ENCODE data around the gene TMEM175.

The TMEM175 gene

GRCh38 chr4:900073-900472 is 32.2 kb upstream of the TMEM175 start:
- Histone ChIP-seq H3K9me3 (ENCODE audit: control insufficient read depth, low read depth, low read length) (no peaks in the 10 kb centered on the region), H3K4me3 (ENCODE audit: low read length) (no peak overlapping the region), H3K36me3 (ENCODE audit: control insufficient read depth, low read depth, low read length) (peaks cover 2% of the 10 kb centered on the region), H3K27me3 (ENCODE audit: control insufficient read depth, insufficient read depth, low read length) (no peaks in the 10 kb centered on the region), H3K4me1 (ENCODE audit: control insufficient read depth, low read depth, low read length) (no peaks in the 10 kb centered on the region), H3K9ac (ENCODE audit: low read length) (no peak overlapping the region), H3K27ac (ENCODE audit: low read length) (no peak overlapping the region)

GRCh38 chr4:900721-901120 is 31.5 kb upstream of the TMEM175 start:
- Histone ChIP-seq H3K9ac (ENCODE audit: low read length) (no peak overlapping the region), H3K4me1 (ENCODE audit: control insufficient read depth, low read depth, low read length) (no peaks in the 10 kb centered on the region), H3K36me3 (ENCODE audit: control insufficient read depth, low read depth, low read length) (peaks cover 2% of the 10 kb centered on the region), H3K4me3 (ENCODE audit: low read length) (no peak overlapping the region), H3K9me3 (ENCODE audit: control insufficient read depth, low read depth, low read length) (no peaks in the 10 kb centered on the region), H3K27me3 (ENCODE audit: control insufficient read depth, insufficient read depth, low read length) (no peaks in the 10 kb centered on the region), H3K27ac (ENCODE audit: low read length) (no peak overlapping the region)

GRCh38 chr4:901192-901910 is 30.9 kb upstream of the TMEM175 start:
- Histone ChIP-seq H3K27me3 (ENCODE audit: control insufficient read depth, insufficient read depth, low read length) (no peaks in the 10 kb centered on the region), H3K4me3 (ENCODE audit: low read length) (no peak overlapping the region), H3K4me1 (ENCODE audit: control insufficient read depth, low read depth, low read length) (no peaks in the 10 kb centered on the region), H3K9ac (ENCODE audit: low read length) (no peak overlapping the region), H3K9me3 (ENCODE audit: control insufficient read depth, low read depth, low read length) (no peaks in the 10 kb centered on the region), H3K36me3 (ENCODE audit: control insufficient read depth, low read depth, low read length) (peaks cover 2% of the 10 kb centered on the region), H3K27ac (ENCODE audit: low read length) (no peak overlapping the region)

GRCh38 chr4:903066-904046 is 28.9 kb upstream of the TMEM175 start:
- Histone ChIP-seq H3K9ac (ENCODE audit: low read length) (no peak overlapping the region), H3K27ac (ENCODE audit: low read length) (no peak overlapping the region), H3K27me3 (ENCODE audit: control insufficient read depth, insufficient read depth, low read length) (no peaks in the 10 kb centered on the region), H3K4me1 (ENCODE audit: control insufficient read depth, low read depth, low read length) (no peaks in the 10 kb centered on the region), H3K36me3 (ENCODE audit: control insufficient read depth, low read depth, low read length) (no peaks in the 10 kb centered on the region), H3K4me3 (ENCODE audit: low read length) (no peak overlapping the region), H3K9me3 (ENCODE audit: control insufficient read depth, low read depth, low read length) (no peaks in the 10 kb centered on the region)

- no peak overlapping the region for H3K27ac ChIP-seq (ENCODE audit: low read length)
- no peaks in the 10 kb centered on the region for H3K27me3 ChIP-seq (ENCODE audit: control insufficient read depth, insufficient read depth, low read length)
- no peak overlapping the region for H3K9ac ChIP-seq (ENCODE audit: low read length)
- no peak overlapping the region for H3K4me3 ChIP-seq (ENCODE audit: low read length)
- H3K9me3 ChIP-seq (ENCODE audit: control insufficient read depth, low read depth, low read length) = no peaks in the 10 kb centered on the region
- no peaks in the 10 kb centered on the region for H3K4me1 ChIP-seq (ENCODE audit: control insufficient read depth, low read depth, low read length)
- H3K36me3 ChIP-seq (ENCODE audit: control insufficient read depth, low read depth, low read length) = no peaks in the 10 kb centered on the region
Observed at GRCh38 chr4:905485-906338, 26.5 kb upstream of the TMEM175 start.

GRCh38 chr4:906339-907102 is 25.7 kb upstream of the TMEM175 start:
- Histone ChIP-seq H3K36me3 (ENCODE audit: control insufficient read depth, low read depth, low read length) (peaks cover 4% of the 10 kb centered on the region), H3K4me1 (ENCODE audit: control insufficient read depth, low read depth, low read length) (no peaks in the 10 kb centered on the region), H3K27ac (ENCODE audit: low read length) (no peak overlapping the region), H3K4me3 (ENCODE audit: low read length) (no peak overlapping the region), H3K27me3 (ENCODE audit: control insufficient read depth, insufficient read depth, low read length) (no peaks in the 10 kb centered on the region), H3K9me3 (ENCODE audit: control insufficient read depth, low read depth, low read length) (no peaks in the 10 kb centered on the region), H3K9ac (ENCODE audit: low read length) (no peak overlapping the region)

GRCh38 chr4:907103-907400 is 25.2 kb upstream of the TMEM175 start:
- Histone ChIP-seq H3K36me3 (ENCODE audit: control insufficient read depth, low read depth, low read length) (peaks cover 4% of the 10 kb centered on the region), H3K27ac (ENCODE audit: low read length) (no peak overlapping the region), H3K4me1 (ENCODE audit: control insufficient read depth, low read depth, low read length) (no peaks in the 10 kb centered on the region), H3K9ac (ENCODE audit: low read length) (no peak overlapping the region), H3K27me3 (ENCODE audit: control insufficient read depth, insufficient read depth, low read length) (no peaks in the 10 kb centered on the region), H3K4me3 (ENCODE audit: low read length) (no peak overlapping the region), H3K9me3 (ENCODE audit: control insufficient read depth, low read depth, low read length) (no peaks in the 10 kb centered on the region)

- Histone ChIP-seq H3K36me3 (ENCODE audit: control insufficient read depth, low read depth, low read length) (peaks cover 4% of the 10 kb centered on the region), H3K4me3 (ENCODE audit: low read length) (no peak overlapping the region)
Observed at GRCh38 chr4:907691-908425, 24.4 kb upstream of the TMEM175 start.

GRCh38 chr4:909131-909571 is 23.1 kb upstream of the TMEM175 start:
- H3K27ac ChIP-seq (ENCODE audit: low read length) = no peak overlapping the region
- no peaks in the 10 kb centered on the region for H3K9me3 ChIP-seq (ENCODE audit: control insufficient read depth, low read depth, low read length)
- H3K9ac ChIP-seq (ENCODE audit: low read length) = no peak overlapping the region
- H3K4me3 ChIP-seq (ENCODE audit: low read length) = no peak overlapping the region
- peaks cover 5% of the 10 kb centered on the region for H3K4me1 ChIP-seq (ENCODE audit: control insufficient read depth, low read depth, low read length)
- peaks cover 4% of the 10 kb centered on the region for H3K36me3 ChIP-seq (ENCODE audit: control insufficient read depth, low read depth, low read length)
- H3K27me3 ChIP-seq (ENCODE audit: control insufficient read depth, insufficient read depth, low read length) = no peaks in the 10 kb centered on the region

More at GRCh38 chr4:907691-908425, 24.4 kb upstream of the TMEM175 start:
- no peak overlapping the region for H3K27ac ChIP-seq (ENCODE audit: low read length)
- H3K9ac ChIP-seq (ENCODE audit: low read length) = no peak overlapping the region
- peaks cover 5% of the 10 kb centered on the region for H3K4me1 ChIP-seq (ENCODE audit: control insufficient read depth, low read depth, low read length)
- H3K27me3 ChIP-seq (ENCODE audit: control insufficient read depth, insufficient read depth, low read length) = no peaks in the 10 kb centered on the region
- no peaks in the 10 kb centered on the region for H3K9me3 ChIP-seq (ENCODE audit: control insufficient read depth, low read depth, low read length)

GRCh38 chr4:909821-910220 is 22.4 kb upstream of the TMEM175 start:
- Histone ChIP-seq H3K4me3 (ENCODE audit: low read length) (no peak overlapping the region), H3K4me1 (ENCODE audit: control insufficient read depth, low read depth, low read length) (peaks cover 5% of the 10 kb centered on the region), H3K9me3 (ENCODE audit: control insufficient read depth, low read depth, low read length) (no peaks in the 10 kb centered on the region), H3K36me3 (ENCODE audit: control insufficient read depth, low read depth, low read length) (peaks cover 4% of the 10 kb centered on the region), H3K27me3 (ENCODE audit: control insufficient read depth, insufficient read depth, low read length) (no peaks in the 10 kb centered on the region), H3K9ac (ENCODE audit: low read length) (no peak overlapping the region), H3K27ac (ENCODE audit: low read length) (no peak overlapping the region)

Measured in iPS-18a (cell line).